A549 (cell line): ENCODE data around the gene CABP1.

Experiments used
- CEBPB ChIP-seq, 2 experiments: fragments of >200 bp in 1 of 2; sonication (Bioruptor Twin) in 1 of 2; formaldehyde crosslinking in 1 of 2; IDR thresholded peaks; 2 replicates each; pipeline ENCODE4 v1.6.1; 2012 to 2016
- JUNB ChIP-seq: fragments of >200 bp; sonication (Bioruptor Twin); formaldehyde crosslinking; IDR thresholded peaks from 2 replicates; pipeline ENCODE4 v1.6.1; 2016
- POLR2A ChIP-seq: IDR thresholded peaks from 2 replicates; pipeline ENCODE4 v1.6.1; 2012; ENCODE audit warnings: mild to moderate bottlenecking, low read length
- RAD21 ChIP-seq, 2 experiments: fragments of >200 bp in 1 of 2; sonication (Bioruptor Twin) in 1 of 2; formaldehyde crosslinking in 1 of 2; IDR thresholded peaks in 1 of 2; conservative IDR thresholded peaks in 1 of 2; 2 replicates in 1 of 2; 3 replicates in 1 of 2; pipeline ENCODE4 v1.6.1; 2012 to 2018; ENCODE audit warnings: inconsistent platforms in 1 of 2
- TF ChIP-seq, protein P1 (sequence below): IDR thresholded peaks from 2 replicates; pipeline ENCODE4 v1.6.1; 2012

DNA sequence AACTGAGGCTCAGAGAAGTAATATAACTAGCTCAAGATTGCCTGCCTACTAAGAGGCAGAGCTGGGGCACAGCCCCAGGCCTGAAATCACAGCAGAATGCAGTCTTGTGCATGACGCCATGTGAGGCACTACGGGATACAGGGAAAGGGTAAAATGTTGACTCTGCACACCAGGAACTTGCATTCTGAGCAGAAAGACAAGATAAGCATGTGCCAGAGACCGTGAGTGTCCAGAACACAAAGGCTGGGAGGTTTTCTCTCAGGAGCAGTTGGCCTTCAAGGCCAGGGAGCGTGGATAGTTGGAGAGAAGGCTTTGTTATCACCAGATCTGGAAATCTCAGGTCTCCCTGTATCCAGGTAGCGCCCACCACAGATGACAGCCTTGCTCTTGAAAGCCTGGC, 23.3 kb downstream of the CABP1 start:
- TF ChIP-seq POLR2A: no peak
- no peak for TF ChIP-seq RAD21 (conservative IDR thresholded peaks at IDR 0.05 in 1 of 2, IDR thresholded peaks at IDR 0.05 in 1 of 2)
- TF ChIP-seq, protein P1, sequence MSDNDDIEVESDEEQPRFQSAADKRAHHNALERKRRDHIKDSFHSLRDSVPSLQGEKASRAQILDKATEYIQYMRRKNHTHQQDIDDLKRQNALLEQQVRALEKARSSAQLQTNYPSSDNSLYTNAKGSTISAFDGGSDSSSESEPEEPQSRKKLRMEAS: no peak
- no peak for TF ChIP-seq JUNB
- no peak for TF ChIP-seq CEBPB (IDR thresholded peaks at IDR 0.05)
